Fibroblast of lung (primary cell): ENCODE data around the gene LAMC3. TPM values are rescaled to one million over a fixed set of nuclear protein-coding genes. Genes with fewer than 3 reads are reported as not detected.
A peak's percentile ranks its signal among the peaks of the same experiment; 100 is the strongest.

Source experiments
- DNase-seq, 2 donors: peaks; one replicate each; pipeline versions ENCODE4 v3.0.0 to v3.0.0-alpha.2; 2010; ENCODE audit warnings: low read depth in 2 of 2
- H2AFZ ChIP-seq: 2 replicates; pipeline ENCODE4 v1.5.1; 2012; ENCODE audit warnings: low read length, control low read depth, inconsistent platforms
- H3K27ac ChIP-seq: 2 replicates; pipeline ENCODE4 v1.5.1; 2011; ENCODE audit warnings: low read length, control low read depth; ENCODE audit not compliant: insufficient read depth
- H3K27me3 ChIP-seq: 2 replicates; pipeline ENCODE4 v1.5.1; 2011; ENCODE audit warnings: mild to moderate bottlenecking, low read length; ENCODE audit not compliant: control insufficient read depth, insufficient read depth
- H3K36me3 ChIP-seq: 2 replicates; pipeline ENCODE4 v1.5.1; 2011; ENCODE audit warnings: low read length; ENCODE audit not compliant: control insufficient read depth, insufficient read depth
- H3K4me1 ChIP-seq: 2 replicates; pipeline ENCODE4 v1.5.1; 2011; ENCODE audit warnings: low read length; ENCODE audit not compliant: control insufficient read depth, insufficient read depth; ENCODE audit errors: extremely low read depth
- H3K4me2 ChIP-seq: 2 replicates; pipeline ENCODE4 v1.5.1; 2011; ENCODE audit warnings: low read length, control low read depth; ENCODE audit not compliant: insufficient read depth; ENCODE audit errors: extremely low read depth
- H3K4me3 ChIP-seq, 4 experiments: fragments of 200-600 bp in 1 of 4; sonication (generic) in 1 of 4; replicated peaks in 1 of 4; 2 replicates each; pipeline ENCODE4 v1.5.1; 2011 to 2016; ENCODE audit warnings: low read length in 4 of 4, low read depth in 3 of 4, mild to moderate bottlenecking in 3 of 4, control low read depth in 2 of 4, inconsistent platforms in 1 of 4, mixed read lengths in 1 of 4; ENCODE audit not compliant: insufficient read depth in 1 of 4; ENCODE audit errors: control extremely low read depth in 1 of 4
- H3K79me2 ChIP-seq: 2 replicates; pipeline ENCODE4 v1.5.1; 2012; ENCODE audit warnings: mild to moderate bottlenecking, low read length, inconsistent platforms; ENCODE audit not compliant: control insufficient read depth, insufficient read depth
- H3K9ac ChIP-seq: 2 replicates; pipeline ENCODE4 v1.5.1; 2011; ENCODE audit warnings: mild to moderate bottlenecking, low read length, control low read depth; ENCODE audit not compliant: insufficient read depth
- H3K9me3 ChIP-seq: 2 replicates; pipeline ENCODE4 v1.5.1; 2012; ENCODE audit warnings: low read depth, low read length; ENCODE audit not compliant: control insufficient read depth, insufficient read depth
- H4K20me1 ChIP-seq: 2 replicates; pipeline ENCODE4 v1.5.1; 2011; ENCODE audit warnings: low read length; ENCODE audit not compliant: control insufficient read depth, insufficient read depth; ENCODE audit errors: extremely low read depth
- EZH2 ChIP-seq: IDR thresholded peaks from 2 replicates; pipeline ENCODE4 v1.5.1; 2012; ENCODE audit warnings: low read length, control low read depth, mild to moderate bottlenecking; ENCODE audit errors: missing control alignments
- polyA plus RNA-seq, 2 donors: library from polyadenylated mRNA; depleted of rRNA in 1 of 2; stranded (reverse) in 1 of 2; unstranded in 1 of 2; fragments of >200 nt; gene quantifications; 2 replicates each; pipeline ENCODE4 v1.2.1, GENCODE V29; 2011 to 2012; ENCODE audit warnings: missing spikeins in 1 of 2
- total RNA-seq: library from RNA; depleted of rRNA; stranded (reverse); fragments of >200 nt; gene quantifications from 2 replicates; pipeline ENCODE4 v1.2.1, GENCODE V29; 2014
- TF ChIP-seq, protein P1 (sequence below), 2 donors: IDR thresholded peaks in 1 of 2; conservative IDR thresholded peaks in 1 of 2; 1 replicate in 1 of 2; 2 replicates in 1 of 2; pipeline ENCODE4 v1.5.1; 2011 to 2012; ENCODE audit warnings: low read length in 2 of 2, control low read depth in 1 of 2, inconsistent platforms in 1 of 2, low read depth in 1 of 2, mild to moderate bottlenecking in 1 of 2

LAMC3 gene
- total and polyA plus RNA-seq, 2 donors (not counting 1 experiment from before 2014, with no cell fraction given): 0.17 to 1.4 TPM

DNA sequence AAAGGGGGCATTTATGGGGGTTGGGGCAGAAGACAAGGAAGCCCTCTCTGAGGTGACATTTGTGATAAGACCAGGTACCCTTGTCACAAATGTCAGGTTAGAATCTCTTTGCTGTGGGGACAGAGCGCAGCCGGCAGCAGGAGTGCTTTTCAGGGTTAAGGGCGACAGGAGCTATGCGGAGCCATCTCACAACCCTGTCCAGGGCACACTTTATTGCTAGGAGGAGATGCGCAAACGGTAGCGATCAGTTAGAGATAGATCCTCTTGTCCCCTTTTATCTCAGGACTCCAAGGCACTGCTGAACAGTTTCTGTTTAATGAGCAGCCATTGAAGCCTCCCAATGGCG is 438 bp upstream of the LAMC3 start:
- no peak for DNase-seq
- H3K79me2 ChIP-seq: no peaks in the 10 kb centered on the region
- H4K20me1 ChIP-seq: no peaks in the 10 kb centered on the region
- H3K9ac ChIP-seq: no peak overlapping the region
- H3K4me2 ChIP-seq: peak overlapping the region; percentile 35
- H3K36me3 ChIP-seq: no peaks in the 10 kb centered on the region
- H3K4me1 ChIP-seq: peaks cover 5% of the 10 kb centered on the region
- peaks cover 19% of the 10 kb centered on the region for H3K27me3 ChIP-seq
- no peak overlapping the region for H3K27ac ChIP-seq
- no peaks in the 10 kb centered on the region for H3K9me3 ChIP-seq
- peak overlapping the region in 2 of 4 experiments; percentile 26 to 38 for H3K4me3 ChIP-seq
- peak overlapping the region; percentile 46 for H2AFZ ChIP-seq
- TF ChIP-seq, protein P1, sequence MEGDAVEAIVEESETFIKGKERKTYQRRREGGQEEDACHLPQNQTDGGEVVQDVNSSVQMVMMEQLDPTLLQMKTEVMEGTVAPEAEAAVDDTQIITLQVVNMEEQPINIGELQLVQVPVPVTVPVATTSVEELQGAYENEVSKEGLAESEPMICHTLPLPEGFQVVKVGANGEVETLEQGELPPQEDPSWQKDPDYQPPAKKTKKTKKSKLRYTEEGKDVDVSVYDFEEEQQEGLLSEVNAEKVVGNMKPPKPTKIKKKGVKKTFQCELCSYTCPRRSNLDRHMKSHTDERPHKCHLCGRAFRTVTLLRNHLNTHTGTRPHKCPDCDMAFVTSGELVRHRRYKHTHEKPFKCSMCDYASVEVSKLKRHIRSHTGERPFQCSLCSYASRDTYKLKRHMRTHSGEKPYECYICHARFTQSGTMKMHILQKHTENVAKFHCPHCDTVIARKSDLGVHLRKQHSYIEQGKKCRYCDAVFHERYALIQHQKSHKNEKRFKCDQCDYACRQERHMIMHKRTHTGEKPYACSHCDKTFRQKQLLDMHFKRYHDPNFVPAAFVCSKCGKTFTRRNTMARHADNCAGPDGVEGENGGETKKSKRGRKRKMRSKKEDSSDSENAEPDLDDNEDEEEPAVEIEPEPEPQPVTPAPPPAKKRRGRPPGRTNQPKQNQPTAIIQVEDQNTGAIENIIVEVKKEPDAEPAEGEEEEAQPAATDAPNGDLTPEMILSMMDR (conservative IDR thresholded peaks at IDR 0.05 in 1 of 2, IDR thresholded peaks at IDR 0.05 in 1 of 2; ENCODE audit: low read depth in 1 of 2, low read length in 2 of 2): no peak
- no peak for TF ChIP-seq EZH2

DNA sequence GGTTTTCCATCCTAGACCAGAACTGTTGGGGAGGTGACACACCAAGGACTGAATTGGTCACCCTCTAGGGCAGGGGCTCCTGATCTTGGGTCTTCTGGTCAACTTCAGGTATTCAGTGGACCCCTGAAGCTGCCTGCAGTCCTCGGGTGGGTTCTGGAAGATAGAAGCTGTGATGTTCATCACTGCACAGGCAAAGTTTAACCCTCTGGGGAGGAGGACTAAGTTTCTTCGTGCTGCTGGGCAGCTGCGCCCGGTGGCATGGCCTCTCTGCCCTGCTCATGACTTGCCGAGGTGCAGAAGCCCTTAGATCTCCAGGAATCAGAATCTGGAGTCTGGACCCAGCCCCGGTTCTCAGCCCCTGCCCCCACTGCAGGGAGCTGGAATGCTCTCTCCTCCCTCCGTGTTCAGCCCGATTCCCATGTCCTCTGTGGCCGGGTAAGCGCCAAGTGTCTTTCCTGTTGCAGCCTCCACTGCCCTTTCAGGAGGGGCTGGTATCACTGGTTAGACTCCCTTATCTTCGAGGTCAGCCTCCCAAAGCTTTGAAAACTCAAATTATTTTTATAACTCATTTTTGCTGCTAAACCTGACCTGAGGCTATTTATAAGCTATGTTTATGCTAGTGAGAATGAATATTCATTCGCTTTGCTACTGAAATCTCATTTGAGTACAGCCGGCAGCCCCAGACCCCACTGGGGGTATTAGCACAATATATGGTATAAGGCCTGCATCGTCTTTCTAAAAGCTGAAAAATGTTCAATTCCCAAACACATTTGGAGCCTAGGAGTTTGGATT is 1.7 kb downstream of the LAMC3 start:
- H3K79me2 ChIP-seq: no peaks in the 10 kb centered on the region
- H3K27me3 ChIP-seq: peaks cover 19% of the 10 kb centered on the region
- H2AFZ ChIP-seq: no peak overlapping the region
- H3K36me3 ChIP-seq: no peaks in the 10 kb centered on the region
- no peak overlapping the region for H3K9ac ChIP-seq
- H3K4me3 ChIP-seq: no peak overlapping the region
- H3K4me1 ChIP-seq: peaks cover 7% of the 10 kb centered on the region
- DNase-seq: no peak
- no peak overlapping the region for H3K4me2 ChIP-seq
- no peaks in the 10 kb centered on the region for H4K20me1 ChIP-seq
- H3K9me3 ChIP-seq: no peaks in the 10 kb centered on the region
- H3K27ac ChIP-seq: no peak overlapping the region
- no peak for TF ChIP-seq EZH2
- TF ChIP-seq, protein P1 (conservative IDR thresholded peaks at IDR 0.05 in 1 of 2, IDR thresholded peaks at IDR 0.05 in 1 of 2; ENCODE audit: low read depth in 1 of 2, low read length in 2 of 2): no peak

DNA sequence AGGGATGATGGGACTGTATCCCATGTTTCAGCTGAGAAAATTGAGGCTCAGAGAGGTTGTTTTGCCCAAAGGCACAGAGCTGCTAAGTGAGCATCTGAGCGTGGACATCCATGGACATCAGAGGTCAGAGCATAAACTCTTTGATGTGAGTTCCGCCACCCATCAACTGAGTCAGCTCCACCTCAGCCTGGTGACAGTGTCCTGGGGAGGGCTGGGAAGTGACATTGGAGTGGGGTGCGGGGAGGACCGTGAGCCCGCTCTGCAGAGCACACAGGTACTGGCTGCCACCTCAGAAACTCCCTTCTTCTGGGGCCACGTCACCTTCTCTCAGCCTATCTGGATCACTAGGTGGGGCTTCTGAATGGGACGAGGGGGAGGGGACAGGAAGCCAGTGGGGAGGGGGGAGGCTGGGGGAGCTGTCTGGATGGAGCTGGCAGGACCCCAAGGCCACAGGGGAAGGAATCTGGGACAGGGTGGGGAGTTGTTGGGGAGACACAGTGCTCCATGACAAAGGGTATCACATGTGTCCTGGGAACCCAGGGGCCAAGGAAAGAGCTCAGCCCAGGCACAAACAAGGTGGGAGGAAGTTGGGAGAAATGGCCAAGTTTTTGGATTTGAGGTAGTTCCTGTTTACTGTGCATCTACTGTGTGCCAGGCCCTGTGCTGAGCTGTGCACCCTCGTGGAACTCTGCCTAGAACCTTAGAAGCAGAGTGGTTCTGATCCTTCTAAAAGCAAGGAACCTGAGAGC is 2.5 kb downstream of the LAMC3 start:
- Histone ChIP-seq H2AFZ (no peak overlapping the region), H3K27me3 (peaks cover 23% of the 10 kb centered on the region), H3K27ac (no peak overlapping the region), H4K20me1 (no peaks in the 10 kb centered on the region), H3K9me3 (no peaks in the 10 kb centered on the region), H3K9ac (no peak overlapping the region), H3K4me1 (peaks cover 7% of the 10 kb centered on the region), H3K4me3 (no peak overlapping the region), H3K79me2 (no peaks in the 10 kb centered on the region), H3K36me3 (no peaks in the 10 kb centered on the region), H3K4me2 (no peak overlapping the region)
- DNase-seq: no peak
- TF ChIP-seq, protein P1 (conservative IDR thresholded peaks at IDR 0.05 in 1 of 2, IDR thresholded peaks at IDR 0.05 in 1 of 2; ENCODE audit: low read depth in 1 of 2, low read length in 2 of 2): no peak
- no peak for TF ChIP-seq EZH2
